Mucosa of rectum (tissue), 2 donors: ENCODE data around the gene SGIP1.

Experiments
- H3K27ac ChIP-seq, 2 donors: one replicate each; pipeline ENCODE4 v1.7.0; 2013; ENCODE audit warnings: inconsistent platforms in 2 of 2, low read depth in 2 of 2, low read length in 2 of 2
- H3K27me3 ChIP-seq, 2 donors: one replicate each; pipeline ENCODE4 v1.7.0; 2013; ENCODE audit warnings: low read length in 2 of 2; ENCODE audit not compliant: control insufficient read depth in 2 of 2, insufficient read depth in 2 of 2
- H3K36me3 ChIP-seq, 2 donors: one replicate each; pipeline ENCODE4 v1.7.0; 2013; ENCODE audit warnings: low read length in 2 of 2; ENCODE audit not compliant: control insufficient read depth in 2 of 2, insufficient read depth in 2 of 2
- H3K4me1 ChIP-seq, 2 donors: one replicate each; pipeline ENCODE4 v1.7.0; 2013; ENCODE audit warnings: low read length in 2 of 2, mild to moderate bottlenecking in 1 of 2; ENCODE audit not compliant: control insufficient read depth in 2 of 2, insufficient read depth in 2 of 2
- H3K4me3 ChIP-seq, 2 donors: one replicate each; pipeline ENCODE4 v1.7.0; 2013; ENCODE audit warnings: low read length in 2 of 2
- H3K9ac ChIP-seq, 2 donors: one replicate each; pipeline ENCODE4 v1.7.0; 2013; ENCODE audit warnings: low read length in 2 of 2, low read depth in 1 of 2, mild to moderate bottlenecking in 1 of 2
- H3K9me3 ChIP-seq, 2 donors: one replicate each; pipeline ENCODE4 v1.7.0; 2013; ENCODE audit warnings: low read length in 2 of 2; ENCODE audit not compliant: control insufficient read depth in 2 of 2
- donor health status: healthy.
- donor health status: Normal muscosa, but diverticular disease.

Gene SGIP1

GRCh38 chr1:66617362-66618184 is 83.6 kb downstream of the SGIP1 start:
- no peak overlapping the region for H3K9ac ChIP-seq
- no peak overlapping the region for H3K4me3 ChIP-seq
- H3K27ac ChIP-seq, result no peak overlapping the region
- H3K4me1 ChIP-seq, result no peaks in the 10 kb centered on the region
- no peaks in the 10 kb centered on the region for H3K9me3 ChIP-seq
- H3K27me3 ChIP-seq, result no peaks in the 10 kb centered on the region
- H3K36me3 ChIP-seq, result no peaks in the 10 kb centered on the region

DNA sequence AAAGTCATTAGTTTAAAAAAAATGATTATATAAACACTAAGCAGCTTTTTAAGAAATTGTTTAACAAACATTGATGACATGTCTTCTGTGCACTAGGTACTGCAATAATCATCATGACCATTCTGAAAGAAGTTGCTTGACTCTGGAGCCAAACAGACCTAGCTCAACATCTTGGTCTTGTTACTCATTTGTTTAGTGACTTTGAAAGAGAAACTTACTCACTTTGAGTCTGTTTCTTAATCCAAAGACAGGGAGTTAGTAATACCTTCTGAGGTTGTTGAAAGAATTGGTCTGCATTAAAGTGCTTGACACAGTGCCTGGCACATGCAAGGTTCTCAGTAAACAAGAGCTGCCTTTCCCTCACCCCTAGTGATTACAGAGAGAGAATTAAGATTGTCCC is 84.4 kb downstream of the SGIP1 start:
- H3K4me3 ChIP-seq, result no peak overlapping the region
- H3K27me3 ChIP-seq, result no peaks in the 10 kb centered on the region
- no peak overlapping the region for H3K27ac ChIP-seq
- no peaks in the 10 kb centered on the region for H3K4me1 ChIP-seq
- no peaks in the 10 kb centered on the region for H3K9me3 ChIP-seq
- H3K36me3 ChIP-seq, result no peaks in the 10 kb centered on the region
- H3K9ac ChIP-seq, result no peak overlapping the region

GRCh38 chr1:66623812-66624211 is 89.9 kb downstream of the SGIP1 start:
- H3K9ac ChIP-seq, result no peak overlapping the region
- no peaks in the 10 kb centered on the region for H3K27me3 ChIP-seq
- H3K9me3 ChIP-seq, result no peaks in the 10 kb centered on the region
- no peak overlapping the region for H3K27ac ChIP-seq
- no peak overlapping the region for H3K4me3 ChIP-seq
- no peaks in the 10 kb centered on the region for H3K36me3 ChIP-seq
- H3K4me1 ChIP-seq, result no peaks in the 10 kb centered on the region

GRCh38 chr1:66624412-66625060 is 90.6 kb downstream of the SGIP1 start:
- H3K4me1 ChIP-seq, result no peaks in the 10 kb centered on the region
- H3K27me3 ChIP-seq, result no peaks in the 10 kb centered on the region
- H3K9ac ChIP-seq, result no peak overlapping the region
- no peak overlapping the region for H3K27ac ChIP-seq
- H3K9me3 ChIP-seq, result no peaks in the 10 kb centered on the region
- no peak overlapping the region for H3K4me3 ChIP-seq
- no peaks in the 10 kb centered on the region for H3K36me3 ChIP-seq

DNA sequence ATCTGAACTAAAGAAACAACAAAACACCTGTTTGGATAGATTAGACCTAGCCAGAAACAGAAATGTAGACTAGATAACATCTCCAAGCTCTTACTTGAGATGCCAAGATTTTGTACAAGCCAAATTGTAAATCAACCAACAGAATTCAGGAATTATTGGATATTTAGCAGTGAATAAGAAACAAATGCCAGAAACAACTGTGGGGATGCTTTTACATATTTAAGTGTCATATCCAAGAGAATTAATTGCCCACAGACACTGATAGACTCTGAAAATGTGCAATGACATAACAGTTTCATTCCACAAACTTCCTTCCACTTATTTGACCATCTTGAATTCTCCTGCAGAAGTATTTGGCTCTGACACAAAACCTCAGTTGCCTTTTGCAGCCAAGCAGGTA is 92.3 kb downstream of the SGIP1 start:
- H3K36me3 ChIP-seq, result no peaks in the 10 kb centered on the region
- no peaks in the 10 kb centered on the region for H3K27me3 ChIP-seq
- H3K4me1 ChIP-seq, result no peaks in the 10 kb centered on the region
- no peak overlapping the region for H3K27ac ChIP-seq
- H3K4me3 ChIP-seq, result no peak overlapping the region
- H3K9me3 ChIP-seq, result no peaks in the 10 kb centered on the region
- H3K9ac ChIP-seq, result no peak overlapping the region

DNA sequence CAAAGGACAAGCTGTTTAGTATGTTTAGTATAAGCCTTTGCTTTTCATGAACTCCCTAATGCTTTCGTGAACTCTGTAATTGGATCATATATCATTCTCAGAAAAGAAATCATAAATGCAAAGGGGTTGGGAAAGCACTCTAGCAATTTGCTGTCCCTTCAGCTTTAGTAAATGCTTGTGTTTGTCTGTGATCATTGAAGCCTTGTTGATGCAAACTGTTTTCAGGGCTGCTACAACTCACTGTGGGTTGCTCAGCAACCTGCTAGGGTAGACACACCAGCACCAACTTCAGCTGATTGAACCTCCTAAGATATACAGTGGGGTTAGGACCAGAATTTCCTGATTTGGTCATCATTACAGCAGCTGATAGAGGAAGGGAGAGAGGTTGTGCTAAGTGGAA is 95.0 kb downstream of the SGIP1 start:
- no peaks in the 10 kb centered on the region for H3K36me3 ChIP-seq
- no peak overlapping the region for H3K4me3 ChIP-seq
- no peak overlapping the region for H3K27ac ChIP-seq
- no peak overlapping the region for H3K9ac ChIP-seq
- H3K9me3 ChIP-seq, result no peaks in the 10 kb centered on the region
- H3K27me3 ChIP-seq, result no peaks in the 10 kb centered on the region
- H3K4me1 ChIP-seq, result no peaks in the 10 kb centered on the region

DNA sequence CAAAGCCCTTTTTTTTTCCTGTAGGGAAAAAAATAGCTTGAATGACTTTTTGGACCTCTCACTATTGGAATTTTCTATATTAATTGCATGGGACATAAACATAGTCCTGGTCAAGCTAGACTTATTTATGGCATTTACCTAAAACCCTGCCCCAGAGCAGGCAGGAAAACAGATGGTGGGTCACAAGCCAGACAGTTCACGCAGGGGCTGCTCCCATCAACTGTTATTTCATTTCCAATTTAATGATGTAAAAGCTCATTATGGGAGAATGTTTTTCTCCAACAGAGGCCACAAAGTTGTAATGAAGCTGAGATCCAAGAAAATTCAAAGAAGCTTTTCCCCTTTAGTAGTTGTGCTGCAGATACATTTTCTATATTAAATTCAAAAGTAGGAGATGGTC is 99.2 kb downstream of the SGIP1 start:
- Histone ChIP-seq H3K9me3 (no peaks in the 10 kb centered on the region), H3K4me3 (no peak overlapping the region), H3K36me3 (no peaks in the 10 kb centered on the region), H3K27ac (no peak overlapping the region), H3K27me3 (peaks cover 0 to 1% of the 10 kb centered on the region in 2 donors), H3K9ac (no peak overlapping the region), H3K4me1 (no peaks in the 10 kb centered on the region)

DNA sequence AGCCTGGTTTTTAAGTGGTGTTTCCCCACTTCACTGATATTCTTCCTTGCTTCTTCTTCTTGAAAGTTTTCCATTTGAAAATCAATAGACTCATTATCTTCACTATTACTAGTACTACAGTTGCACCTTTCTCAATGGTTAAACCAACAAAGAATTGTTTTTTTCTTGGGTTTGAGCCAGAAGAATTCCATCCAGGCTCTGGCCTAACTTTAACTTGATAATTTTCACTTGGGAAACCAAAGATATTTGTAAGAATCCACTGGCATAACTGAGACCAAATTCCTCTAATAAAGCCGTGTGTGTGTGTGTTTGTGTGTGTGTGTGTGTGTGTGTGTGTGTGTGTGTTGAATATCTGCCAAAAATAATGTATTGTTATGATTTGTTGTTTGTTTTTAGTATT is 103.2 kb downstream of the SGIP1 start:
- Histone ChIP-seq H3K27me3 (peaks cover 0 to 1% of the 10 kb centered on the region in 2 donors), H3K9ac (no peak overlapping the region), H3K4me1 (no peaks in the 10 kb centered on the region), H3K4me3 (no peak overlapping the region), H3K9me3 (no peaks in the 10 kb centered on the region), H3K27ac (no peak overlapping the region), H3K36me3 (no peaks in the 10 kb centered on the region)

DNA sequence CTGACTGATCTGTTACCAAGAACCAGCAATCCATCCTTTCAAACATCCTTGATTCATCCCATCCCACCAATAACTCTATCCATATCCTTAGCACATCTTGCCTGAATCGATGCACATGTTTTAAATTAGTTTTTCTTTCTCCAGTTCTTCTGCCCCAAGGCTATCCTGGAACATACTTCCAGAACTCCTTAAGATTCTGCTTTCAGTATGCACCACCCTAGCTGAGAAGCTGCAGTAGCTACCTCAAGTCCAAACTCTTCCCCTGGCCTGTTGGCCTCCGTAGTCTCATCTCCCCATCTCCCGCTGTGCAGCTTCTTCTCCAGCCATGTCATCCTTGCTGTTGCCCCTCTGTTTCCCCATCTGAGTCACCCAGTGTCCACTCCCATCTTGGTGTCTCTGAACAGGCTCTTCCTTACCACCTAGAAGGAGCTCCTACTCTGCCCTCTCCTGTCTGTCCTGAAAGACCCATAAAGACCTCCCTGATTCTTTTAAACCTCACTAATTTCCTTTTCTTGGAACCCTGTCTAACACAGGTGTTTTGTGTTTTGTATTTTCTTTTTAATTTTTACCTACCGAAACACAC is 108.0 kb downstream of the SGIP1 start:
- Histone ChIP-seq H3K9ac (no peak overlapping the region), H3K36me3 (no peaks in the 10 kb centered on the region), H3K9me3 (no peaks in the 10 kb centered on the region), H3K4me3 (no peak overlapping the region), H3K27me3 (no peaks in the 10 kb centered on the region), H3K27ac (no peak overlapping the region), H3K4me1 (no peaks in the 10 kb centered on the region)

DNA sequence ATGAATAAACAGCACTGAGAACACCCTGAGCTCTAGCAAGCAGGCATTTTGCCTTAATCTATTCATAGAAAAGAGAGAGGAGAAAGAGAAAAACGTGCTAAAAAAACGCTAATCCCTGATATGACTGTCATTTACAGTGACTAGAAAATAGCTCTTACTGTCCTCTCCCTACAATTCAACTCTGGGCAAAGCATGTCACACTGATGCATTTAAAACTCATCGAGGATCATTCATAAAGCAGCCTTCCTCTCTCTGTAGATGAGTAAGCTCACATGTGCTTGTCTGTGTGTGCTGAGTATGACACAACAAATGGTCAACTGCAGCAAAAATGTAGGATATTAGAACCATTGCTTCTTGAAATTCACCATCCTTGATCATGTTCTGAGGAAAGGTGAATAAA is 109.0 kb downstream of the SGIP1 start:
- no peaks in the 10 kb centered on the region for H3K36me3 ChIP-seq
- no peak overlapping the region for H3K27ac ChIP-seq
- H3K9me3 ChIP-seq, result no peaks in the 10 kb centered on the region
- H3K9ac ChIP-seq, result no peak overlapping the region
- H3K4me3 ChIP-seq, result no peak overlapping the region
- no peaks in the 10 kb centered on the region for H3K4me1 ChIP-seq
- H3K27me3 ChIP-seq, result no peaks in the 10 kb centered on the region
